OCI-LY7 (cell line): Measurements from ENCODE around the gene IQGAP2. TPM values are rescaled to one million over a fixed set of nuclear protein-coding genes. Genes with fewer than 3 reads are reported as not detected.
"Not testable (repeated sequence)": the region's sequence is repeated elsewhere in the genome, so short reads cannot be mapped to it uniquely, and the experiment has no call there.

Experiments
- BruUV-seq: library from RNA; stranded (reverse); fragments of 400-500 nt; replicated peaks from 2 replicates; lab custom pipeline; 2021; lab: Mats Ljungman, UMichigan
- CTCF ChIA-PET: fragments of 300-600 bp; sonication (Branson Sonifier 250); formaldehyde crosslinking; loops from one replicate; lab custom pipeline; 2022; ENCODE audit warnings: antibody characterized with exemption; ENCODE audit not compliant: unreplicated experiment; lab: Charles Lee
- POLR2A ChIA-PET: fragments of 300-600 bp; sonication (Branson Sonifier 250); formaldehyde crosslinking; loops from one replicate; lab custom pipeline; 2022; ENCODE audit warnings: antibody characterized with exemption; lab: Charles Lee
- DNase-seq: peaks from one replicate; pipeline ENCODE4 v3.0.0-alpha.2; 2015; ENCODE audit warnings: low spot score
- H2AFZ ChIP-seq: fragments of 200-600 bp; sonication (generic), shearing (Covaris generic); 2 replicates; pipeline ENCODE4 v1.6.1; 2014; ENCODE audit warnings: mild to moderate bottlenecking, antibody characterized with exemption, low read length, moderate library complexity
- H3K27ac ChIP-seq: fragments of 200-600 bp; sonication (generic); 2 replicates; pipeline ENCODE4 v1.5.1; 2014; ENCODE audit warnings: mixed run types, low read depth, mild to moderate bottlenecking, moderate library complexity, low read length, inconsistent platforms; ENCODE audit not compliant: poor library complexity, severe bottlenecking
- H3K36me3 ChIP-seq: fragments of 200-600 bp; sonication (generic); 2 replicates; pipeline ENCODE4 v1.6.1; 2014; ENCODE audit warnings: mild to moderate bottlenecking, antibody characterized with exemption, low read length, moderate library complexity, mixed read lengths; ENCODE audit not compliant: insufficient read depth
- H3K4me1 ChIP-seq: fragments of 200-600 bp; sonication (generic); 2 replicates; pipeline ENCODE4 v1.5.1; 2014; ENCODE audit warnings: mild to moderate bottlenecking, low read length; ENCODE audit not compliant: insufficient read depth, poor library complexity, severe bottlenecking
- H3K4me2 ChIP-seq: fragments of 200-600 bp; sonication (generic); 2 replicates; pipeline ENCODE4 v1.6.1; 2014; ENCODE audit warnings: mild to moderate bottlenecking, low read length
- H3K4me3 ChIP-seq: fragments of 200-600 bp; sonication (generic); 2 replicates; pipeline ENCODE4 v1.5.1; 2014; ENCODE audit warnings: mild to moderate bottlenecking, low read depth, low read length; ENCODE audit not compliant: poor library complexity, severe bottlenecking
- H3K79me2 ChIP-seq: fragments of 200-600 bp; sonication (generic); 2 replicates; pipeline ENCODE4 v1.6.1; 2016; ENCODE audit warnings: low read depth, mild to moderate bottlenecking, low read length, moderate library complexity, mixed read lengths; ENCODE audit not compliant: insufficient read depth
- H3K9me2 ChIP-seq: fragments of 200-600 bp; sonication (generic); 2 replicates; pipeline ENCODE4 v1.6.1; 2016; ENCODE audit warnings: mild to moderate bottlenecking, low read length, mixed read lengths; ENCODE audit not compliant: insufficient read depth
- H3K9me3 ChIP-seq: fragments of 200-600 bp; sonication (generic); 2 replicates; pipeline ENCODE4 v1.6.1; 2014; ENCODE audit warnings: mild to moderate bottlenecking, mixed run types, low read length, mixed read lengths
- H4K20me1 ChIP-seq: fragments of 200-600 bp; sonication (generic); 2 replicates; pipeline ENCODE4 v1.6.1; 2014; ENCODE audit warnings: mild to moderate bottlenecking, antibody characterized with exemption, low read length, moderate library complexity, mixed read lengths; ENCODE audit not compliant: insufficient read depth
- EZH2phosphoT487 ChIP-seq: fragments of 200-600 bp; sonication (generic); IDR thresholded peaks from 2 replicates; pipeline ENCODE4 v1.6.1; 2018; ENCODE audit warnings: low read depth, borderline replicate concordance, mild to moderate bottlenecking, mixed run types, antibody characterized with exemption, low read length, moderate library complexity, mixed read lengths
- intact Hi-C: fragments of 100-400 bp; cut with micrococcal nuclease; formaldehyde crosslinking; loops from one replicate; pipeline ENCODE4 v1.10.0; 2022; ENCODE audit not compliant: unreplicated experiment
- total RNA-seq, 2 experiments: library from RNA; depleted of rRNA in 1 of 2; stranded (reverse); fragments of >200 nt in 1 of 2; shearing (Covaris generic) in 1 of 2; gene quantifications; 2 replicates each; pipeline ENCODE4 v1.2.3, GENCODE V29; 2014 to 2022
- TF ChIP-seq, protein P1 (sequence below): fragments of 200-600 bp; sonication (generic); conservative IDR thresholded peaks from 2 replicates; pipeline ENCODE4 v1.5.1; 2014; ENCODE audit warnings: mild to moderate bottlenecking, antibody characterized with exemption, low read length, moderate library complexity, mixed read lengths

The IQGAP2 gene
- total RNA-seq, 2 experiments from 2014 or later: 30.0 to 50.2 TPM

DNA sequence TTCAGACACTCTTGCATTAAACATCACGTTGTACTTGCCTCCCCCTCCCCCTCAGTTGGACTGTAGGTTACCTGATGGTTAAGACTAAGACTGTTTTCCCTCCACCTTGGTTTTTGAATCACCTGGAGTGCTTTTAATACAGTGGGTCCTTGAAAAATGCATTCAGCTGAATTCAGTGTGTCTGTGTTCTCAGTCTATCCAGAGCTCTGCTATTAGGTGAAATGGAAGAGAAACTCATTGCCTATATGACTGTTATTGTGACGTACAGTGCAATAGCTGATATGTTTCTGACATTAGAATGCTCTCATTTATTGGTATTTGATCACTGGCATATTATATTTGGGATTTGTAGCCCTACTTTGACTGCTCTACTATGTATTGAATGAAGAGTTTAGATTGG is 111.6 kb downstream of the IQGAP2 start:
- Histone ChIP-seq H4K20me1 (no peaks in the 10 kb centered on the region), H3K4me3 (no peak overlapping the region), H2AFZ (no peak overlapping the region), H3K4me1 (no peaks in the 10 kb centered on the region), H3K36me3 (no peaks in the 10 kb centered on the region; the same call in 1 of the 2 replicates), H3K4me2 (no peak overlapping the region), H3K79me2 (no peaks in the 10 kb centered on the region), H3K9me3 (no peaks in the 10 kb centered on the region), H3K27ac (no peak overlapping the region), H3K9me2 (no peaks in the 10 kb centered on the region)
- DNase-seq: no peak
- TF ChIP-seq EZH2phosphoT487: no peak
- TF ChIP-seq, protein P1, sequence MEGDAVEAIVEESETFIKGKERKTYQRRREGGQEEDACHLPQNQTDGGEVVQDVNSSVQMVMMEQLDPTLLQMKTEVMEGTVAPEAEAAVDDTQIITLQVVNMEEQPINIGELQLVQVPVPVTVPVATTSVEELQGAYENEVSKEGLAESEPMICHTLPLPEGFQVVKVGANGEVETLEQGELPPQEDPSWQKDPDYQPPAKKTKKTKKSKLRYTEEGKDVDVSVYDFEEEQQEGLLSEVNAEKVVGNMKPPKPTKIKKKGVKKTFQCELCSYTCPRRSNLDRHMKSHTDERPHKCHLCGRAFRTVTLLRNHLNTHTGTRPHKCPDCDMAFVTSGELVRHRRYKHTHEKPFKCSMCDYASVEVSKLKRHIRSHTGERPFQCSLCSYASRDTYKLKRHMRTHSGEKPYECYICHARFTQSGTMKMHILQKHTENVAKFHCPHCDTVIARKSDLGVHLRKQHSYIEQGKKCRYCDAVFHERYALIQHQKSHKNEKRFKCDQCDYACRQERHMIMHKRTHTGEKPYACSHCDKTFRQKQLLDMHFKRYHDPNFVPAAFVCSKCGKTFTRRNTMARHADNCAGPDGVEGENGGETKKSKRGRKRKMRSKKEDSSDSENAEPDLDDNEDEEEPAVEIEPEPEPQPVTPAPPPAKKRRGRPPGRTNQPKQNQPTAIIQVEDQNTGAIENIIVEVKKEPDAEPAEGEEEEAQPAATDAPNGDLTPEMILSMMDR: no peak
- ChIA-PET CTCF (no interaction called here), POLR2A (no interaction called here)
- intact Hi-C loops: no loop called here
- no TSS peak for BruUV-seq

DNA sequence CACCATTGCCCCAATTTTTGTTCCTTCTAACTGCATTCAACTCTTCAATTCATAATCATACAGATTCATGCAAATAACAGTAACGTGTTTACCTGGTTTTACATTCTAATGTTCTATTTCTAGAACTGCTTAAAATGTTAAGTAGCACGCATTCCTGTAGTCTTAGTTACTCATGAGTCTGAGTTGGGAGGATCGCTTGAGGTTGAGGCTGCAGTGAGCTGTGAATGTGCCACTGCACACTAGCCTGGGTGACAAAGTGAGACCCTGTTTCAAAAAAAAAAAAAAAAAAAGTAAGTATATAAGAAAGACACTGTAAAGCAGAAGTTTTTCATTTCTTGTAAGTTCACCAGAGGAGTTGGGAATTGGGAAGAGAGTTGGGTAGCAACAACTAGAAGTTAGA is 114.2 kb downstream of the IQGAP2 start:
- BruUV-seq: no TSS peak
- CTCF ChIA-PET: interaction anchor here (0.6 kb wide), 1 partner anchor 34 kb away, joined by 3 read pairs; no protein-coding TSS in a partner anchor
- H3K79me2 ChIP-seq: no peaks in the 10 kb centered on the region

DNA sequence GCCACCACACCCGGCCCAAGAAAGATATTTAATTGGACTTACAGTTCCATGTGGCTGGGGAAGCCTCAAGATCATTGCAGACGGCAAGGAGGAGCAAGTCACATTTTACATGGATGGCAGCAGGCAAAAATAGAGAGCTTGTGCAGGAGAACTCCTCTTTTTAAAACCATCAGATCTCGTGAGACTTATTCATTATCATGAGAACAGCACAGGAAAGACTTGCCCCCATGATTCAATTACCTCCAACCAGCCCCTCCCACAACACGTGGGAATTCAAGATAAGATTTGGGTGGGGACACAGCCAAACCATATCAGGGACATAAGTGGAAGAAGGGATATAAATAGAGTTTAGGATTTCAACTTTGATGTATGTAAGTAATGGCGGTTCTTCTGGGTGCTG is 115.2 kb downstream of the IQGAP2 start:
- H3K9me3 ChIP-seq, POLR2A ChIA-PET, H3K4me3 ChIP-seq, H3K4me1 ChIP-seq, intact Hi-C loops, H3K4me2 ChIP-seq, H2AFZ ChIP-seq, H3K27ac ChIP-seq, H3K9me2 ChIP-seq, BruUV-seq, DNase-seq, H4K20me1 ChIP-seq, H3K36me3 ChIP-seq, H3K79me2 ChIP-seq: not testable (repeated sequence)
- CTCF ChIA-PET: interaction anchor here (0.6 kb wide), 1 partner anchor 34 kb away, joined by 3 read pairs; no protein-coding TSS in a partner anchor

More for the DNA sequence above, 114.2 kb downstream of the IQGAP2 start:
- Histone ChIP-seq H3K4me1 (no peaks in the 10 kb centered on the region), H3K36me3 (no peaks in the 10 kb centered on the region; the same call in 1 of the 2 replicates), H2AFZ (no peak overlapping the region), H3K9me2 (no peaks in the 10 kb centered on the region), H3K9me3 (no peaks in the 10 kb centered on the region), H3K27ac (no peak overlapping the region), H3K4me2 (no peak overlapping the region), H4K20me1 (no peaks in the 10 kb centered on the region), H3K4me3 (no peak overlapping the region)
- DNase-seq: no peak
- intact Hi-C loops: no loop called here
- POLR2A ChIA-PET: interaction anchor here (0.7 kb wide), 1 partner anchor 454 kb away, joined by 4 read pairs; no protein-coding TSS in a partner anchor
- TF ChIP-seq, protein P1: no peak
- TF ChIP-seq EZH2phosphoT487: no peak
